HAP-1 (cell line): ENCODE measurements around the gene CRABP1.

Experiments used
- DNase-seq, 2 experiments: peaks; one replicate each; pipeline ENCODE4 v3.0.0-alpha.2; 2016 to 2020; ENCODE audit warnings: low spot score in 2 of 2
- H3K27me3 ChIP-seq: fragments of 250-450 bp; sonication (Bioruptor Pico); 2 replicates; pipeline ENCODE4 v1.5.1; 2020; ENCODE audit warnings: low read depth, mild to moderate bottlenecking, moderate library complexity
- H3K36me3 ChIP-seq: fragments of 250-450 bp; sonication (Bioruptor Pico); replicated peaks from 2 replicates; pipeline ENCODE4 v1.5.1; 2020; ENCODE audit warnings: mild to moderate bottlenecking
- H3K4me1 ChIP-seq: fragments of 250-450 bp; sonication (Bioruptor Pico); 2 replicates; pipeline ENCODE4 v1.5.1; 2020; ENCODE audit warnings: mild to moderate bottlenecking
- H3K4me3 ChIP-seq: fragments of 250-450 bp; sonication (Bioruptor Pico); 2 replicates; pipeline ENCODE4 v1.5.1; 2020; ENCODE audit warnings: mild to moderate bottlenecking, moderate library complexity
- H3K9me3 ChIP-seq: fragments of 250-450 bp; sonication (Bioruptor Pico); 2 replicates; pipeline ENCODE4 v1.5.1; 2020; ENCODE audit warnings: mild to moderate bottlenecking, moderate library complexity
- in situ Hi-C: fragments of 300-500 bp; cut with MboI; formaldehyde crosslinking; loops from 3 replicates; pipeline ENCODE4 v1.14.3; 2020; ENCODE audit warnings: low sequenced_read_pairs, inconsistent platforms, mixed read lengths

Gene CRABP1

GRCh38 chr15:78345396-78346125 is 5.4 kb downstream of the CRABP1 start:
- in situ Hi-C loops, result no loop called here
- DNase-seq, result peak; percentile 48 to 60
- Histone ChIP-seq H3K4me3 (no peak overlapping the region), H3K4me1 (peaks cover 10% of the 10 kb centered on the region), H3K9me3 (no peaks in the 10 kb centered on the region), H3K36me3 (no peaks in the 10 kb centered on the region), H3K27me3 (peaks cover 49% of the 10 kb centered on the region)

- Histone ChIP-seq H3K4me3 (no peak overlapping the region), H3K9me3 (no peaks in the 10 kb centered on the region; the same call in 1 of the 2 replicates), H3K27me3 (peaks cover 26% of the 10 kb centered on the region), H3K36me3 (no peaks in the 10 kb centered on the region), H3K4me1 (peaks cover 10% of the 10 kb centered on the region)
- DNase-seq, result no peak
- in situ Hi-C loops, result no loop called here
Observed at GRCh38 chr15:78347586-78348543, 7.7 kb downstream of the CRABP1 start.

DNA sequence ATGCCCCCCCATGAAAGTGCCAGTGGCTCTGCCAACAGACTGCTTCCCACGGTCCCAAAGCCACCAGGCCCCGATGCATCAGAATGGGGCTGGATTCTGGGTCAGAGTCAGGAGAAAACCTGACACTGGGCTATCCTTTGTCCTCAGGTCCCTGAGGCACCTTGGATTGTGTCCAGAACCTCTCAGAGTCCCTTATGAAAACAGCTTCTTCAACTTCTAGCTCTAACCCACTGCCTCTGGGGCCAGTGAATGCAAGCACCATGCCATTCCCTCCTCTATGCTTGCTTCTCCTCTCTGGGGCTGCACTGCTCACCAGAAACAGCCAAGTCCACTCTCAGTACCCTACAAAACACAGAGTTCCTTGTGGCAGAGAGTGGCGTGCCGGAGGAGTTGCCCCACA is 9.9 kb downstream of the CRABP1 start:
- Histone ChIP-seq H3K36me3 (no peaks in the 10 kb centered on the region), H3K9me3 (no peaks in the 10 kb centered on the region; the same call in 1 of the 2 replicates), H3K4me3 (no peak overlapping the region), H3K27me3 (peaks cover 17% of the 10 kb centered on the region), H3K4me1 (peaks cover 13% of the 10 kb centered on the region)
- DNase-seq, result no peak
- in situ Hi-C loops, result no loop called here

DNA sequence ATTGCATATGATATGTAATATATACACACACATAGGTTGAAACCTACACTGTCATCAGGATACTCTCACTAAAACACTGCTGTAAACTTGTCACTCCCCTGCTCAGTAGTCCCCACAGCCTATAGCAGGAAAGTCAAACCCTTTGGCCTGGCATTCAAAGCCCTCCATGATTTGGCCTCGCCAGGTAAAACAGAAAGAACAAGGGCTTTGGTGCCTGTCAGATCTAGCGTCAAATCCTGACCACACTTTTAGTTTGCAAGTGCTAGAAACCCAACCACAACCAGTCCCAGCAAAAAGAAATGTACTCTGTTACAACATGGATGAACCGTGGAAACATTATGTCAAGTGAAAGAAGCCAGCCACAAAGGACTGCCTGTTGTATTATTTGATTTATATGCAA is 11.4 kb downstream of the CRABP1 start:
- Histone ChIP-seq H3K4me3 (no peak overlapping the region), H3K36me3 (no peaks in the 10 kb centered on the region), H3K9me3 (no peaks in the 10 kb centered on the region; the same call in 1 of the 2 replicates), H3K27me3 (peaks cover 5% of the 10 kb centered on the region), H3K4me1 (peaks cover 4% of the 10 kb centered on the region; the same call in 1 of the 2 replicates)
- DNase-seq, result no peak
- in situ Hi-C loops, result no loop called here

- Histone ChIP-seq H3K9me3 (no peaks in the 10 kb centered on the region; the same call in 1 of the 2 replicates), H3K36me3 (no peaks in the 10 kb centered on the region), H3K4me1 (peaks cover 5% of the 10 kb centered on the region; the same call in 1 of the 2 replicates), H3K4me3 (no peak overlapping the region), H3K27me3 (0 out of 2 replicates have a peak, but pooled peaks cover 3% of the 10 kb centered on the region)
- peak in 1 of 2 experiments; percentile 40 for DNase-seq
- in situ Hi-C loops, result no loop called here
Observed at GRCh38 chr15:78353093-78353492, 12.9 kb downstream of the CRABP1 start.

DNA sequence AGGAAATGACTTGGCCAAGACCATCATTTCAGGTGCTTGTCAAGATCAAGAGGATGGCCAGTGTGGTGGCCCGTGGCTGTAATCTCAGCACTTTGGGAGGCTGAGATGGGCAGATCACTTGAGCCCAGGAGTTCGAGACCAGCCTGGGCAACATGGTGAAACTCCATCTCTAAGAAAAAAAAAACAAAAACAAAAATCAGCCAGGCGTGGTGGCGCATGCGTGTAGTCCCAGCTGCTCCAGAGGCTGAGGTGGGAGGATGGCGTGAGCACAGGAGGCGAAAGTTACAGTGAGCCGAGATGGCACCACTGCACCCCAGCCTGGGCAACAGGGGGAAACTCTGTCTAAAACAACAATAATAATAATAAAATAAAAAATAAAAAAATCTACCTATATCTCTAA is 15.0 kb downstream of the CRABP1 start:
- Histone ChIP-seq H3K9me3 (no peaks in the 10 kb centered on the region; the same call in 1 of the 2 replicates), H3K4me3 (no peak overlapping the region), H3K4me1 (peaks cover 8% of the 10 kb centered on the region; the same call in 1 of the 2 replicates), H3K27me3 (peaks cover 8% of the 10 kb centered on the region), H3K36me3 (no peaks in the 10 kb centered on the region)
- in situ Hi-C loops, result no loop called here
- DNase-seq, result no peak

DNA sequence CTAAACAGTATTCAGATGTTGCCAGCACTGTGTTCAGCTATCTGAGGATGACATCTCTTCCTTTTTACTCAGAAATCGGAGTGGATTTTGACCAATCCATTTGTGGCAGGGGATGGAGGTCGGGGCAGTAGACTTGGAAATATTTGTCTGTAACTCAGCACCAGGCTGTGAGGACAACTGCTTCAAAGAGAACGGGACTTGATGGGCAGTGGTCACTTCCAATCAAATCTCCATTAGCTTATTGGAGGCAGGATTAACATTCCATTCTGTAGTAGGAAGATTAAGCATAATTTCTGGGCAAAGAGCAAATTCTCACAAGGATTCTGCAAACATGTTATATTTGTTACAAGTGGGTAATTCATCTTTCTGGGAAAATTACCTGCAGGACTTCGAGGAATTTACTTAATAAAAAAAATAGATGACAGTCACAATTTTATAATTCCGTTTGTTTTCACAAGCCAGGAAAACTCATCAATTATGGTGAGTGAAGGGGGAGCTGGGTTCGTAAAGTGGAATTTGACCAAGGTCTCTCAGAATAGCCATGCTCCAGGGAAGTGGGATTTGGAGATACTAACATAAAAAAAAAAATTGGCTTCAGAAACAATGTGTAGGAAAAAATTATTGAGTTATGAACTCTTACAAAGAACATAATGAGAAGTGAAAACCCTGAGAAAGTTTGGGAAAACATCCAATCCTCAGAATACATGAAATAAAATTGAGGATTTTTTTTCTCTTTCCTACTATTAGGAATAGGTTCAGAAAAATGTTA is 18.1 kb downstream of the CRABP1 start:
- peaks cover 5% of the 10 kb centered on the region; the same call in 1 of the 2 replicates for H3K4me1 ChIP-seq
- peaks cover 8% of the 10 kb centered on the region for H3K27me3 ChIP-seq
- peak; percentile 48 to 74 for DNase-seq
- H3K36me3 ChIP-seq, result no peaks in the 10 kb centered on the region
- in situ Hi-C loops, result no loop called here
- no peaks in the 10 kb centered on the region for H3K9me3 ChIP-seq
- H3K4me3 ChIP-seq, result no peak overlapping the region

DNA sequence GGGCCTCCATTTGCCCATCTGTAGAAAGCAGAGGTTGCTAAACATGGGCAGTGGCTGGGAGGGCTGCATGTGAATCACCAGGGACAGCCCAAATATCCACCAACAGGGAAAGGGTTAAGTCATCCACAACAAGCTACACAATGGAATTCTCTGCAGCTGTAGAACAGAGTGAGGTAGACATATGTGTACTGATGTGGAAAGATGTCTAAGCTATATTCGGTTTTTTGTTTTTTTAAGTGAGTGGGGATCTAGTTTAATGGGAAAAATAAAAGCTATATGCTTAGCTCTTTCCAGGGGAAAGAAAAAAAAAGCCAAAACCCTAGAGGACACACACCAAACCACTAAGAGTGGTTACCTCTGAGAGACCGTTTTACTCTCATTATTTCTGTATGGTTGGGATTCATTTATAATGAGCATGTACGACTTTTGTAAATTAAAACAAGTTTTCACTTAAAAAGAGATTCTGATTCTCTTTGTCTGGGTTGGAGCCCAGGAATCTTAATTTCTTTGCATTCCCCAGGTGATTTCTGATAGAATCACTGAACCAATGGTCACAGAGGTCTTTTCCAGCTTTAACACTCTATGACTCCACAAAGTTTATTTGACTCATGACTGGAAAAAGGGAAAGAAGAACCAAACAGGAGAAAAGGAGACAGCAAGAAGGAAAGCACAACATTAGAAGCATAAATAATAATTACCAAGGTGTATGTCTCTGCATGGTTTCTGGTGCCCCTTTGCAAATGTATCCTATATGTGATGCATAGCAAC is 19.1 kb downstream of the CRABP1 start:
- Histone ChIP-seq H3K27me3 (peaks cover 11% of the 10 kb centered on the region), H3K9me3 (no peaks in the 10 kb centered on the region), H3K4me1 (peaks cover 5% of the 10 kb centered on the region; the same call in 1 of the 2 replicates), H3K36me3 (no peaks in the 10 kb centered on the region), H3K4me3 (no peak overlapping the region)
- peak in 1 of 2 experiments; percentile 3 for DNase-seq
- in situ Hi-C loops, result no loop called here

GRCh38 chr15:78360367-78360801 is 20.2 kb downstream of the CRABP1 start:
- Histone ChIP-seq H3K4me3 (no peak overlapping the region), H3K27me3 (peaks cover 9% of the 10 kb centered on the region), H3K9me3 (no peaks in the 10 kb centered on the region), H3K4me1 (peaks cover 5% of the 10 kb centered on the region; the same call in 1 of the 2 replicates), H3K36me3 (no peaks in the 10 kb centered on the region)
- in situ Hi-C loops, result no loop called here
- peak in 1 of 2 experiments; percentile 9 for DNase-seq

DNA sequence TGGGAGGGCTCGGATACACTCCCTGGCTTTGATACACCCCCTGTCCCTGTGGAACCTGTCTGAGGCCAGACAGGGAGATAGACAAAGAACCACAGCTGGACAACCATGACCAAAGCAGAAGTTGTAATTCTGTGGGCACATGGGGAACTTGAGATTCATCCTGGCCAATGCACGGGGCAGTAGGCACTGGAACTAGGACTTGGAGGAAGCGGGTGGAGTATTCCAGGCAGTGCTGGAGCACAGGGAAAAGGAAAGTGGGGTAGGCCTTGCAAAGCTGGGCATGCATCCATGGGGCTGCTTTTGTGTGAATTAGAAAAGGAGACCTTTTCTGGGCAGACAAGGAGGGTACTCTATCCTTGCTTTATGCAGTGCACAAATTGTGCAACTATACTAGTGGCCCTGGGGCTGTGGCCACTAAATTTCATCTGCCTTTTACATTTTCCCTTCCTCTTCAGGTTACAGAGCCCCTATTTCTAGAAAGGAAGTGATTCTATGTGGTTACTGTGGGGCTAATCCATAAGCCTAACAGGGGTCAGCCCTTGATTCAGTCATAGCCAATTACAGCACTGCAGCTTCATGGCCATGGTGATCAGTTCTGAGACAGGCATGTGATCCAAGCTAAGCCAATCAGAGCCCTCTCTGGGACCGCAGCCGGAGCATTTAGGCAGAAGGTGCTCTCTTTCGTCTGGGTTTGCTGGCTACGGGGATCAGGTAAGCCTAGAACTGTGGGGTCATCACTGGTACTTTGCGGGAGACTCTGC is 21.0 kb downstream of the CRABP1 start:
- in situ Hi-C loops, result no loop called here
- peak in 1 of 2 experiments; percentile 13 for DNase-seq
- Histone ChIP-seq H3K9me3 (no peaks in the 10 kb centered on the region), H3K4me3 (no peak overlapping the region), H3K27me3 (peaks cover 11% of the 10 kb centered on the region), H3K36me3 (no peaks in the 10 kb centered on the region), H3K4me1 (peaks cover 5% of the 10 kb centered on the region; the same call in 1 of the 2 replicates)

- DNase-seq, result peak in 1 of 2 experiments; percentile 7
- H3K9me3 ChIP-seq, result no peaks in the 10 kb centered on the region
- H3K27me3 ChIP-seq, result peaks cover 11% of the 10 kb centered on the region
- peaks cover 5% of the 10 kb centered on the region; the same call in 1 of the 2 replicates for H3K4me1 ChIP-seq
- no peaks in the 10 kb centered on the region for H3K36me3 ChIP-seq
- in situ Hi-C loops, result no loop called here
- no peak overlapping the region for H3K4me3 ChIP-seq
Observed at GRCh38 chr15:78361771-78362506, 21.8 kb downstream of the CRABP1 start.
